ENCODE measurements around the gene SIX3.

Gene SIX3

GRCh38 chr2:44967727-44968432 lies 26.4 kb downstream of the SIX3 start:
- no peak for TF ChIP-seq CTCF (IDR thresholded peaks at IDR 0.05; ENCODE audit: insufficient read depth, low read depth, low read length, missing control alignments)
- H3K4me3 ChIP-seq (ENCODE audit: low read length), result no peak overlapping the region
- no peak for DNase-seq (ENCODE audit: low read depth)

GRCh38 chr2:44969936-44970335 lies 28.4 kb downstream of the SIX3 start:
- peak; percentile 92 for DNase-seq (ENCODE audit: low read depth)
- TF ChIP-seq CTCF (IDR thresholded peaks at IDR 0.05; ENCODE audit: insufficient read depth, low read depth, low read length, missing control alignments), result no peak
- no peak overlapping the region for H3K4me3 ChIP-seq (ENCODE audit: low read length)

- no peak overlapping the region for H3K4me3 ChIP-seq (ENCODE audit: low read length)
- DNase-seq (ENCODE audit: low read depth), result no peak
- TF ChIP-seq CTCF (IDR thresholded peaks at IDR 0.05; ENCODE audit: insufficient read depth, low read depth, low read length, missing control alignments), result no peak
Measured at GRCh38 chr2:44970846-44971450, 29.4 kb downstream of the SIX3 start.

GRCh38 chr2:44972771-44973535 lies 31.5 kb downstream of the SIX3 start:
- no peak overlapping the region for H3K4me3 ChIP-seq (ENCODE audit: low read length)
- TF ChIP-seq CTCF (IDR thresholded peaks at IDR 0.05; ENCODE audit: insufficient read depth, low read depth, low read length, missing control alignments), result no peak

GRCh38 chr2:44974064-44974715 lies 32.7 kb downstream of the SIX3 start:
- peak; percentile 67 for TF ChIP-seq CTCF (IDR thresholded peaks at IDR 0.05; ENCODE audit: insufficient read depth, low read depth, low read length, missing control alignments)
- DNase-seq (ENCODE audit: low read depth), result peak; percentile 87
- H3K4me3 ChIP-seq (ENCODE audit: low read length), result no peak overlapping the region

More at GRCh38 chr2:44972771-44973535, 31.5 kb downstream of the SIX3 start:
- DNase-seq (ENCODE audit: low read depth), result no peak

GRCh38 chr2:44975571-44976450 lies 34.3 kb downstream of the SIX3 start:
- TF ChIP-seq CTCF (IDR thresholded peaks at IDR 0.05; ENCODE audit: insufficient read depth, low read depth, low read length, missing control alignments), result no peak
- no peak overlapping the region for H3K4me3 ChIP-seq (ENCODE audit: low read length)
- DNase-seq (ENCODE audit: low read depth), result no peak

Measured in epithelial cell of esophagus (primary cell).